Choroid plexus epithelial cell (primary cell): Measurements from ENCODE around the gene HLCS.

Experiments
- DNase-seq: peaks from one replicate; pipeline ENCODE4 v3.0.0-alpha.2; 2010; ENCODE audit warnings: low read depth
- H3K4me3 ChIP-seq: 2 replicates; pipeline ENCODE4 v1.5.1; 2011; ENCODE audit warnings: low read depth, mild to moderate bottlenecking, control low read depth, low read length, moderate library complexity
- TF ChIP-seq, protein P1 (sequence below): conservative IDR thresholded peaks from 2 replicates; pipeline ENCODE4 v1.5.1; 2011; ENCODE audit warnings: low read depth, mild to moderate bottlenecking, control low read depth, inconsistent platforms, low read length, moderate library complexity

Gene HLCS

DNA sequence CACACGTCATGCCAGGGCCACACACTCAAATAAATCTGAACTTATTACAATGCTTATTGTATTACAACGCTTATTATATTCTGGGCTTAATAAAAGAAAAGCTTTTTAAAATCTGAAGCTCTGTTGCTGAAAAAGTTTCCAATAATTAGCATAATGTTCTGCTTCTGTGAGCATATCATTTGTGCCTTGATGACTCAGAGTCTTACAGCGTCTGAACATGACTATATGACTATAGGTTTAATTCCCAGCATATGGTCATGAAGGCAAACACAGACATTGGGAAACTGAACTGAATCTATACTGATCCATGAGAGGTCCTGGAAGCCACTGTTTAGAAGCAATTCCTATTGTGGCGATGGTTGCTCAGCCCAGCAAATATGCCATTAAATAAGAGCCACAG is 201.2 kb downstream of the HLCS start:
- H3K4me3 ChIP-seq = no peak overlapping the region
- DNase-seq = no peak
- TF ChIP-seq, protein P1, sequence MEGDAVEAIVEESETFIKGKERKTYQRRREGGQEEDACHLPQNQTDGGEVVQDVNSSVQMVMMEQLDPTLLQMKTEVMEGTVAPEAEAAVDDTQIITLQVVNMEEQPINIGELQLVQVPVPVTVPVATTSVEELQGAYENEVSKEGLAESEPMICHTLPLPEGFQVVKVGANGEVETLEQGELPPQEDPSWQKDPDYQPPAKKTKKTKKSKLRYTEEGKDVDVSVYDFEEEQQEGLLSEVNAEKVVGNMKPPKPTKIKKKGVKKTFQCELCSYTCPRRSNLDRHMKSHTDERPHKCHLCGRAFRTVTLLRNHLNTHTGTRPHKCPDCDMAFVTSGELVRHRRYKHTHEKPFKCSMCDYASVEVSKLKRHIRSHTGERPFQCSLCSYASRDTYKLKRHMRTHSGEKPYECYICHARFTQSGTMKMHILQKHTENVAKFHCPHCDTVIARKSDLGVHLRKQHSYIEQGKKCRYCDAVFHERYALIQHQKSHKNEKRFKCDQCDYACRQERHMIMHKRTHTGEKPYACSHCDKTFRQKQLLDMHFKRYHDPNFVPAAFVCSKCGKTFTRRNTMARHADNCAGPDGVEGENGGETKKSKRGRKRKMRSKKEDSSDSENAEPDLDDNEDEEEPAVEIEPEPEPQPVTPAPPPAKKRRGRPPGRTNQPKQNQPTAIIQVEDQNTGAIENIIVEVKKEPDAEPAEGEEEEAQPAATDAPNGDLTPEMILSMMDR = no peak

DNA sequence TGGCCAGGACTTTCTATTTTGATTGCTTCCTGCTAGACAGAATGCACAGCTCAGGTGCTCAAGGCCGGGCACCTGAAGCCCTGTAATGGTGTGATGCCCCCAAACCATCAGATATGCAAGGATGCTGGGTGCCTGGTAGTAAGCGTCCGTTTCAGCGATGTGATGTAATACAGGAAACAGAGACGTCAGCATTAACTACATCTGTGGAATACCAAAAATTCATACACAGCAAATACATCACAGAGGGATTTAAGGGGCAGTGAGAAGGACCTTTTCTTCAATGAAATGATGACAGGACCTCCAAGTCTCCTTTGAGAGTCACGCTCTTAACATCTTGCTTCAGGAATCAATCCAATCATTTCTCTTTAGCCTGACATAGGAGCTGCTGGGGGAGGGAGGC is 203.2 kb downstream of the HLCS start:
- TF ChIP-seq, protein P1 = no peak
- no peak for DNase-seq
- no peak overlapping the region for H3K4me3 ChIP-seq

DNA sequence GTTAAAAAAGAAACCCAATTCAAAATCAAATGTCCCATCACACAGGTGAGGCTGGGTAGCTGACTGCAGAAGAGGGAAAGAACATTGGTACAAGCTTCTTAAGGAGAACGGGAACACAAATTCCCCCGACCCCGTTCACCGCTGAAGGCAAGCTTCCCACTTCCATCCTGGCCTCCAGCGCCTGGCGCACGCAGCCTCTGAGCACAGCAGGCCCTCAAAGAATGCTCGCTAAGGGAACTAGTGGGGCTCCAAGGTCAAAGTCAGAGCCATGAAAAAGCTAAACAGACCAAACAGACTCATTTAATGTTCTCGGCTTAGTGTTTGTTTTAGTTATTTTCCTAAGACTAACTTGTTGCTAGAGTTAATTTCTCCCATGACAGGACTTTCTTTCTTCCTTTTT is 203.8 kb downstream of the HLCS start:
- no peak overlapping the region for H3K4me3 ChIP-seq
- peak; percentile 63 for DNase-seq
- TF ChIP-seq, protein P1 = no peak

DNA sequence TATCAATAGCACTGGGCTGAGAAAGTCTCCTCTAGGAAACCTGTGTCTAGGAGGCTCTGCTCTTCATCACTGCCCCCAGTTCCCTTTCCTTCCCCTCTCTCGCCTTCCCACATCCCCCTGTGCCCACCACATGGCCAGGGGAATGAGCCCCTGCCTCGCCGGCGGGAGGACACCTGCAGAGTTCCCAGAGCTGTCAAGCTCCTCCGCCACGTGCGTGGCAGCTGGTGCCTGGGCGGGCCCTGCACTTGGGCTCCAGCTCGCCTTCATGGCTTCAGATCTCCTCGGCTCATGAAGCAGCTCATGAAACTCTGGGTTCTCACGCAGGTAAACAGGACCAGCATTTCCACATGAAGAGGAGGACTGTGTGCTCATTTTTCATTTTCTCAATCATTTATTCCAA is 204.8 kb downstream of the HLCS start:
- no peak for DNase-seq
- H3K4me3 ChIP-seq = no peak overlapping the region
- TF ChIP-seq, protein P1 = no peak

DNA sequence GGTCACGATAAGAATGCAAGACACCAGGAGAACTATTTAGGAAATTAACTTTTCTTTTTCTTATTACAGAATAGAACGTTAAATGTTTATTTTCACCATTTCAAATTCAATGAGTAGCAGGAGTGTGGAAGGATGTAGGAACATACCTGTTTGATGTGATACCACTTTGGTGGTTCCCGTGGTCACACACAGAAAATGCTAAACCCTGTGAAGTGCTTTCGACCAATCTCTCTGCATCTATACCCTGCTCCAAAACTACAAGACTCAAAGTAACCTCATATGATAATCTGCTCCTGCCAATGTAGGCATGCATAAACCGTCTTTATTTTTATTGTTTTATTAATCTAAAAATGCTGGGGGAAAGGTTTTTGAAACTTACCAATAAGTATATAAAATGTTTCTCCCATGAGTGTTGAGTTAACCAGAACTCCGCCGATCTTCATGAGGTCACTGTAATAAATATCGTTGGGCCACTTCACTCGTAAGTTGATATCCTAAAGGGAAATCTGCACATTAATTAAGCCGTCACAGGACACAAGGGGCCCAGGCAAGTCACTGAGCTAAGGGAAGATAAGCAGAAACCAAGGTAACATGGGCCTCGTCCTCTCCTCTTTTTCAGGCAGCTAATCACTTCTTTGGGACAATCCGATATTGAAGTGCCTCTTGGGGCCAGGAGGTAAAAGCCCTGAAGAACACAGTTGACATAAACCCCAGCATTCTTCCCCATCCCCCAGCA is 207.0 kb downstream of the HLCS start:
- no peak overlapping the region for H3K4me3 ChIP-seq
- no peak for DNase-seq
- TF ChIP-seq, protein P1 = no peak

DNA sequence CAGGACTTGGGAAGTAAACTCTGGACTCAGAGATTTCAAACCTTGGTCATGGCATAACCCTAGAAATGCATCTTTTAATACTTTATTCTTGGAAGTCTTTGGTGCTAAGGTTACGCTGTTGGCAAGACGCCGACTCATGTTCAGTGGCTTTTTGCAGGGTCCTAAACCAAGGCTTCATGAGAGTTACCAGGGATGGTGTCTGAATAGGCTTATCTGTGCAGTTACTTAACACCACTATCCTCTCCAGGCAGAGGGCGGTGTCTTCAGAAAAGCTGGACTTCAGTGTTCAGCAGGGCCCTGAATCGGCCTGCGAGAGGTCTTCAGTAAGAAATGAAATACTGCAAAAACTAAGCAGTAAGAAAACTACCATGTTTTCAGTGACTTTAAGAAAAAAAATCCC is 209.3 kb downstream of the HLCS start:
- no peak overlapping the region for H3K4me3 ChIP-seq
- peak; percentile 32 for DNase-seq
- TF ChIP-seq, protein P1 = peak; percentile 36

DNA sequence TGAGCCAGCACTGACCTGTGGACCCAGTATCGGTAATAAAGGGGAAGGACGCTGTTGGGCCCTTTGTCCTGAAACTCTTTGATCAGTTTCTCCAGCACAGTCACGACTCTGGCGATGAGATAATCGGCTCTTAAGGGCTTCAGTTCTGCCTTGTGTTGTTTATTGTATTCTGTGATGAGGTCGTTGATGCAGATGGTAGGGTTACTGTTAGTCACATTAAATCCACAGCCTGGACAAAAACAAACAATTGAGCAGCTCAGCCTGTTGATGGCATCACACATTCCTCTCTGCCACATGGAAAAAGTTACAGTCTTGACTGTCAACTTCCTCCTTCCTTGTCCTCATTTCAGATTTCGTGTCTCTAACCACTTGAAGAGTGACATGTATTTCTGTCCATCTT is 209.9 kb downstream of the HLCS start:
- no peak overlapping the region for H3K4me3 ChIP-seq
- TF ChIP-seq, protein P1 = no peak
- peak; percentile 46 for DNase-seq
